Measurements from ENCODE around the gene A2M.

A2M gene

GRCh38 chr12:9071518-9071917, 44.2 kb downstream of the A2M start:
- DNase-seq = no peak

GRCh38 chr12:9070351-9070750, 45.4 kb downstream of the A2M start:
- no peak for DNase-seq

- no peak for DNase-seq
Measured at GRCh38 chr12:9068600-9068999, 47.1 kb downstream of the A2M start.

- DNase-seq = no peak
Measured at GRCh38 chr12:9068086-9068485, 47.6 kb downstream of the A2M start.

- DNase-seq = no peak
Measured at GRCh38 chr12:9066755-9067423, 48.8 kb downstream of the A2M start.

GRCh38 chr12:9066183-9066623, 49.5 kb downstream of the A2M start:
- no peak for DNase-seq

GRCh38 chr12:9065607-9065856, 50.2 kb downstream of the A2M start:
- DNase-seq = no peak

GRCh38 chr12:9064815-9065606, 50.7 kb downstream of the A2M start:
- DNase-seq = no peak

- no peak for DNase-seq
Measured at GRCh38 chr12:9064201-9064814, 51.4 kb downstream of the A2M start.

GRCh38 chr12:9052610-9053009, 63.1 kb downstream of the A2M start:
- no peak for DNase-seq

GRCh38 chr12:9051158-9051550, 64.6 kb downstream of the A2M start:
- no peak for DNase-seq

- no peak for DNase-seq
Measured at GRCh38 chr12:9050521-9051157, 65.1 kb downstream of the A2M start.

GRCh38 chr12:9049520-9050133, 66.1 kb downstream of the A2M start:
- DNase-seq = no peak

- no peak for DNase-seq
Measured at GRCh38 chr12:9048930-9049329, 66.8 kb downstream of the A2M start.

- no peak for DNase-seq
Measured at GRCh38 chr12:9047105-9047504, 68.6 kb downstream of the A2M start.

GRCh38 chr12:9043766-9044165, 72.0 kb downstream of the A2M start:
- no peak for DNase-seq

- DNase-seq = no peak
Measured at GRCh38 chr12:9041321-9041720, 74.4 kb downstream of the A2M start.

- no peak for DNase-seq
Measured at GRCh38 chr12:9040484-9041186, 75.1 kb downstream of the A2M start.

- peak; percentile 16 for DNase-seq
Measured at GRCh38 chr12:9039397-9039977, 76.2 kb downstream of the A2M start.

- DNase-seq = no peak
Measured at GRCh38 chr12:9037431-9037830, 78.3 kb downstream of the A2M start.

GRCh38 chr12:9036227-9036626, 79.5 kb downstream of the A2M start:
- DNase-seq = no peak

GRCh38 chr12:9034095-9034494, 81.6 kb downstream of the A2M start:
- no peak for DNase-seq
